HG02884 (cell line): ENCODE data around the gene MTHFD2L.
A peak's percentile ranks its signal among the peaks of the same experiment; 100 is the strongest.

Source experiments
- ATAC-seq: cut with Tn5 transposase; IDR thresholded peaks from one replicate; pipeline ENCODE4 v1.9.1; 2021; ENCODE audit warnings: mild to moderate bottlenecking, moderate library complexity; ENCODE audit not compliant: unreplicated experiment

MTHFD2L gene

GRCh38 chr4:74235135-74235534 is 77.2 kb downstream of the MTHFD2L start:
- peak; percentile 67 for ATAC-seq

GRCh38 chr4:74237425-74237966 is 79.6 kb downstream of the MTHFD2L start:
- ATAC-seq: no peak

GRCh38 chr4:74244049-74244448 is 86.1 kb downstream of the MTHFD2L start:
- no peak for ATAC-seq

GRCh38 chr4:74252933-74253332 is 95.0 kb downstream of the MTHFD2L start:
- no peak for ATAC-seq

- no peak for ATAC-seq
Observed at GRCh38 chr4:74254386-74254785, 96.5 kb downstream of the MTHFD2L start.

GRCh38 chr4:74255096-74255495 is 97.2 kb downstream of the MTHFD2L start:
- no peak for ATAC-seq

- no peak for ATAC-seq
Observed at GRCh38 chr4:74258963-74259362, 101.0 kb downstream of the MTHFD2L start.

GRCh38 chr4:74260036-74260435 is 102.1 kb downstream of the MTHFD2L start:
- no peak for ATAC-seq

- ATAC-seq: no peak
Observed at GRCh38 chr4:74262522-74262921, 104.6 kb downstream of the MTHFD2L start.

- ATAC-seq: no peak
Observed at GRCh38 chr4:74263551-74263950, 105.6 kb downstream of the MTHFD2L start.

GRCh38 chr4:74266081-74266480 is 108.2 kb downstream of the MTHFD2L start:
- no peak for ATAC-seq

GRCh38 chr4:74267998-74268606 is 110.2 kb downstream of the MTHFD2L start:
- ATAC-seq: no peak

GRCh38 chr4:74268643-74269042 is 110.7 kb downstream of the MTHFD2L start:
- no peak for ATAC-seq

- no peak for ATAC-seq
Observed at GRCh38 chr4:74278490-74278889, 120.6 kb downstream of the MTHFD2L start.

- ATAC-seq: no peak
Observed at GRCh38 chr4:74279716-74280115, 121.8 kb downstream of the MTHFD2L start.

GRCh38 chr4:74282926-74283325 is 125.0 kb downstream of the MTHFD2L start:
- ATAC-seq: no peak

- no peak for ATAC-seq
Observed at GRCh38 chr4:74283614-74284013, 125.7 kb downstream of the MTHFD2L start.

- no peak for ATAC-seq
Observed at GRCh38 chr4:74284053-74284452, 126.1 kb downstream of the MTHFD2L start.

GRCh38 chr4:74287164-74287563 is 129.2 kb downstream of the MTHFD2L start:
- ATAC-seq: no peak

- no peak for ATAC-seq
Observed at GRCh38 chr4:74287791-74288190, 129.9 kb downstream of the MTHFD2L start.

GRCh38 chr4:74291471-74291870 is 133.6 kb downstream of the MTHFD2L start:
- ATAC-seq: no peak

- no peak for ATAC-seq
Observed at GRCh38 chr4:74292111-74292870, 134.4 kb downstream of the MTHFD2L start.
